Hepatocyte (in vitro differentiated cells): ENCODE measurements around the gene SLCO1B1. TPM values are rescaled to one million over a fixed set of nuclear protein-coding genes. Genes with fewer than 3 reads are reported as not detected.
"Not testable (repeated sequence)": the region's sequence is repeated elsewhere in the genome, so short reads cannot be mapped to it uniquely, and the experiment has no call there.

ENCODE experiments used
- DNase-seq: peaks from one replicate; pipeline ENCODE4 v3.0.0-alpha.2; 2016; ENCODE audit warnings: low spot score
- H2AFZ ChIP-seq: fragments of 200-600 bp; sonication (generic); 2 replicates; pipeline ENCODE4 v1.6.0; 2016; ENCODE audit warnings: antibody characterized with exemption, mild to moderate bottlenecking
- H3K27ac ChIP-seq: fragments of 200-600 bp; sonication (generic); 2 replicates; pipeline ENCODE4 v1.5.1; 2016; ENCODE audit warnings: mild to moderate bottlenecking
- H3K27me3 ChIP-seq: fragments of 200-600 bp; sonication (generic); 2 replicates; pipeline ENCODE4 v1.6.1; 2016
- H3K36me3 ChIP-seq: fragments of 200-600 bp; sonication (generic); replicated peaks from 2 replicates; pipeline ENCODE4 v1.5.1; 2016; ENCODE audit warnings: low read depth; ENCODE audit not compliant: insufficient read depth
- H3K4me1 ChIP-seq: fragments of 200-600 bp; sonication (generic); 2 replicates; pipeline ENCODE4 v1.5.1; 2016; ENCODE audit warnings: mild to moderate bottlenecking, moderate library complexity; ENCODE audit not compliant: insufficient read depth
- H3K4me2 ChIP-seq: fragments of 200-600 bp; sonication (generic); 2 replicates; pipeline ENCODE4 v1.6.0; 2016
- H3K4me3 ChIP-seq: fragments of 200-600 bp; sonication (generic); 2 replicates; pipeline ENCODE4 v1.5.1; 2016; ENCODE audit warnings: mild to moderate bottlenecking
- H3K79me2 ChIP-seq: fragments of 200-600 bp; sonication (generic); 2 replicates; pipeline ENCODE4 v1.6.0; 2017; ENCODE audit warnings: mild to moderate bottlenecking
- H3K9me2 ChIP-seq: fragments of 200-600 bp; sonication (generic); replicated peaks from 2 replicates; pipeline ENCODE4 v1.6.0; 2017; ENCODE audit warnings: mild to moderate bottlenecking; ENCODE audit not compliant: insufficient read depth
- H3K9me3 ChIP-seq: fragments of 200-600 bp; sonication (generic); 2 replicates; pipeline ENCODE4 v1.5.1; 2016; ENCODE audit warnings: low read depth, mild to moderate bottlenecking
- H4K20me1 ChIP-seq: fragments of 200-600 bp; sonication (generic); 2 replicates; pipeline ENCODE4 v1.6.0; 2016; ENCODE audit warnings: mild to moderate bottlenecking; ENCODE audit not compliant: insufficient read depth, poor library complexity, severe bottlenecking
- CTCF ChIP-seq: fragments of 200-600 bp; sonication (generic); IDR thresholded peaks from 2 replicates; pipeline ENCODE4 v1.5.1; 2016; ENCODE audit warnings: antibody characterized with exemption, mild to moderate bottlenecking; ENCODE audit not compliant: poor library complexity
- EZH2 ChIP-seq: fragments of 200-600 bp; sonication (generic); IDR thresholded peaks from 2 replicates; pipeline ENCODE4 v1.6.1; 2016; ENCODE audit warnings: antibody characterized with exemption, mild to moderate bottlenecking, borderline replicate concordance
- EZH2phosphoT487 ChIP-seq: fragments of 200-600 bp; sonication (generic); IDR thresholded peaks from one replicate; pipeline ENCODE4 v1.6.1; 2018; ENCODE audit warnings: antibody characterized with exemption, mild to moderate bottlenecking, low read depth, moderate library complexity; ENCODE audit not compliant: unreplicated experiment, severe bottlenecking
- WGBS: methylation state at CpG from one replicate; pipeline ENCODE4 v1.1.6; 2016; ENCODE audit warnings: low lambda C conversion rate; ENCODE audit errors: missing lambda C conversion rate; 5-methylcytosine and 5-hydroxymethylcytosine counted together
- polyA plus RNA-seq: library from polyadenylated mRNA; unstranded; fragments of >200 nt; fragmentation: Nextera tagmentation; extraction: Ambion mirVana; gene quantifications from 2 replicates; pipeline ENCODE4 v1.2.1, GENCODE V29; 2016
- total RNA-seq: library from RNA; depleted of rRNA; stranded (reverse); fragments of >200 nt; gene quantifications from 2 replicates; pipeline ENCODE4 v1.2.3, GENCODE V29; 2014

SLCO1B1 gene
- total and polyA plus RNA-seq, 2 experiments from 2014 or later: 8.9 to 33.4 TPM

- Histone ChIP-seq H3K4me2 (no peak overlapping the region), H3K4me3 (no peak overlapping the region), H3K36me3 (no peaks in the 10 kb centered on the region), H3K9me2 (no peaks in the 10 kb centered on the region), H3K9me3 (no peaks in the 10 kb centered on the region), H2AFZ (no peak overlapping the region), H3K27ac (no peak overlapping the region), H4K20me1 (no peaks in the 10 kb centered on the region), H3K4me1 (no peaks in the 10 kb centered on the region), H3K27me3 (no peaks in the 10 kb centered on the region), H3K79me2 (no peaks in the 10 kb centered on the region)
- WGBS: 87% methylated on average over 3 of the region's 3 CpGs
- no peak for TF ChIP-seq CTCF
- TF ChIP-seq EZH2: no peak
- TF ChIP-seq EZH2phosphoT487: no peak
- no peak for DNase-seq
These were observed 13.0 kb upstream of the SLCO1B1 start for GRCh38 chr12:21117995-21118394.

GRCh38 chr12:21118760-21119159 is 12.2 kb upstream of the SLCO1B1 start:
- TF ChIP-seq CTCF (no peak), EZH2phosphoT487 (no peak), EZH2 (no peak)
- Histone ChIP-seq H3K4me1 (no peaks in the 10 kb centered on the region), H4K20me1 (no peaks in the 10 kb centered on the region), H3K79me2 (no peaks in the 10 kb centered on the region), H2AFZ (no peak overlapping the region), H3K4me2 (no peak overlapping the region), H3K9me3 (no peaks in the 10 kb centered on the region), H3K27me3 (no peaks in the 10 kb centered on the region), H3K4me3 (no peak overlapping the region), H3K9me2 (no peaks in the 10 kb centered on the region), H3K36me3 (no peaks in the 10 kb centered on the region), H3K27ac (no peak overlapping the region)
- 58% methylated on average over 1 of the region's 1 CpG for WGBS
- no peak for DNase-seq

- H3K9me2 ChIP-seq: no peaks in the 10 kb centered on the region
- TF ChIP-seq EZH2 (no peak), CTCF (no peak), EZH2phosphoT487 (no peak)
- DNase-seq: no peak
- 84% methylated on average over 3 of the region's 3 CpGs for WGBS
- no peak overlapping the region for H2AFZ ChIP-seq
- H3K79me2 ChIP-seq: no peaks in the 10 kb centered on the region
- no peak overlapping the region for H3K4me3 ChIP-seq
- H3K9me3 ChIP-seq: no peaks in the 10 kb centered on the region
- H3K27me3 ChIP-seq: no peaks in the 10 kb centered on the region
- no peak overlapping the region for H3K27ac ChIP-seq
- no peaks in the 10 kb centered on the region for H3K36me3 ChIP-seq
- H3K4me2 ChIP-seq: no peak overlapping the region
- H3K4me1 ChIP-seq: no peaks in the 10 kb centered on the region
- H4K20me1 ChIP-seq: no peaks in the 10 kb centered on the region
These were observed 1.6 kb upstream of the SLCO1B1 start for GRCh38 chr12:21129351-21129750.

- Histone ChIP-seq H3K36me3 (no peaks in the 10 kb centered on the region), H3K27me3 (no peaks in the 10 kb centered on the region), H3K27ac (no peak overlapping the region), H2AFZ (no peak overlapping the region), H3K9me2 (no peaks in the 10 kb centered on the region), H3K4me1 (no peaks in the 10 kb centered on the region), H3K79me2 (no peaks in the 10 kb centered on the region), H3K4me2 (no peak overlapping the region), H3K4me3 (no peak overlapping the region), H4K20me1 (no peaks in the 10 kb centered on the region), H3K9me3 (no peaks in the 10 kb centered on the region)
- 54% methylated on average over 1 of the region's 1 CpG for WGBS
- DNase-seq: no peak
- TF ChIP-seq EZH2 (no peak), EZH2phosphoT487 (no peak), CTCF (no peak)
These were observed 1.1 kb upstream of the SLCO1B1 start for GRCh38 chr12:21129906-21130305.

GRCh38 chr12:21137318-21137999 is 6.5 kb downstream of the SLCO1B1 start:
- H3K27me3 ChIP-seq, H3K9me2 ChIP-seq, H3K9me3 ChIP-seq, H3K4me3 ChIP-seq, H3K4me2 ChIP-seq, H3K36me3 ChIP-seq, H4K20me1 ChIP-seq, H2AFZ ChIP-seq, H3K79me2 ChIP-seq, H3K4me1 ChIP-seq, DNase-seq, H3K27ac ChIP-seq: not testable (repeated sequence)
- WGBS: 89% methylated on average over 13 of the region's 14 CpGs
